HG03025 (cell line): Measurements from ENCODE around the gene EFCAB5.
"Not testable (repeated sequence)": the region's sequence is repeated elsewhere in the genome, so short reads cannot be mapped to it uniquely, and the experiment has no call there.

Experiments used
- ATAC-seq: cut with Tn5 transposase; IDR thresholded peaks from one replicate; pipeline ENCODE4 v1.9.1; 2021; ENCODE audit warnings: mild to moderate bottlenecking, moderate library complexity; ENCODE audit not compliant: unreplicated experiment, low FRiP score

Gene EFCAB5

GRCh38 chr17:30091771-30092170 lies 150.3 kb downstream of the EFCAB5 start:
- no peak for ATAC-seq

GRCh38 chr17:30092886-30093285 lies 151.5 kb downstream of the EFCAB5 start:
- no peak for ATAC-seq

- ATAC-seq: no peak
Observed at GRCh38 chr17:30093463-30094147, 152.2 kb downstream of the EFCAB5 start.

GRCh38 chr17:30095507-30096244 lies 154.2 kb downstream of the EFCAB5 start:
- ATAC-seq: no peak

GRCh38 chr17:30101686-30102390 lies 160.4 kb downstream of the EFCAB5 start:
- no peak for ATAC-seq

- no peak for ATAC-seq
Observed at GRCh38 chr17:30103921-30104320, 162.5 kb downstream of the EFCAB5 start.

- no peak for ATAC-seq
Observed at GRCh38 chr17:30104575-30105339, 163.3 kb downstream of the EFCAB5 start.

- ATAC-seq: no peak
Observed at GRCh38 chr17:30112794-30113193, 171.4 kb downstream of the EFCAB5 start.

- ATAC-seq: no peak
Observed at GRCh38 chr17:30113213-30113612, 171.8 kb downstream of the EFCAB5 start.

GRCh38 chr17:30116345-30116660 lies 174.9 kb downstream of the EFCAB5 start:
- ATAC-seq: no peak

GRCh38 chr17:30116661-30117551 lies 175.5 kb downstream of the EFCAB5 start, which contains the start of gene NSRP1:
Gene NSRP1, plus strand, starts transcription at chr17:30116816. Its CDS starts 28 bp downstream, at chr17:30116844.
- peak; percentile 77 for ATAC-seq

- no peak for ATAC-seq
Observed at GRCh38 chr17:30117675-30118081, 176.2 kb downstream of the EFCAB5 start.

- not testable (repeated sequence) for ATAC-seq
Observed at GRCh38 chr17:30118635-30119034, 177.2 kb downstream of the EFCAB5 start.

- no peak for ATAC-seq
Observed at GRCh38 chr17:30124273-30124796, 182.9 kb downstream of the EFCAB5 start.

- no peak for ATAC-seq
Observed at GRCh38 chr17:30130121-30130520, 188.7 kb downstream of the EFCAB5 start.

- no peak for ATAC-seq
Observed at GRCh38 chr17:30132615-30133014, 191.2 kb downstream of the EFCAB5 start.

- ATAC-seq: no peak
Observed at GRCh38 chr17:30133197-30133596, 191.8 kb downstream of the EFCAB5 start.

- no peak for ATAC-seq
Observed at GRCh38 chr17:30134551-30134950, 193.1 kb downstream of the EFCAB5 start.

- ATAC-seq: no peak
Observed at GRCh38 chr17:30137158-30137557, 195.7 kb downstream of the EFCAB5 start.
